ENCODE measurements around the gene ARHGAP8.

ARHGAP8 gene

DNA sequence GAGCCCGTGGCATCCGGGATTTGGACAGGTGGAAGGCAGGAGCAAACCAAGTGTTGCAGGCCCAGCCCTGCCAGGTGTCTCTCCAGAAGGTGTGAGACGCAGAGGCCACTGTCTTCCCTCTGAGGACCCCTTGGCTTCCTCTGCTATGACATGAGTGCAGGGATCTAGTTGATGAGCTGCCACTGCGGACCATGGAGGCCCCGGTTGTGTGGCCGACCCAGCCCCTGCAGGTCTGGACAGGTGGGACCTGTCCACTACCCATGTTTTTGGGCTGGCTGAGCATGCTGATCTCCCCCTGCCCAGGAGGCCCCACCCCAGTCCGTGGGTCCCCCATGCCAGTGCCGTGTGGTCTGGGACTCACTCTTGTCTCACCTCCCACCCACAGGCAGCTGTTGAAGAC is 27.5 kb upstream of the ARHGAP8 start:
- in situ Hi-C loops (cut with MboI; ENCODE audit: low sequenced_read_pairs), result no loop called here

DNA sequence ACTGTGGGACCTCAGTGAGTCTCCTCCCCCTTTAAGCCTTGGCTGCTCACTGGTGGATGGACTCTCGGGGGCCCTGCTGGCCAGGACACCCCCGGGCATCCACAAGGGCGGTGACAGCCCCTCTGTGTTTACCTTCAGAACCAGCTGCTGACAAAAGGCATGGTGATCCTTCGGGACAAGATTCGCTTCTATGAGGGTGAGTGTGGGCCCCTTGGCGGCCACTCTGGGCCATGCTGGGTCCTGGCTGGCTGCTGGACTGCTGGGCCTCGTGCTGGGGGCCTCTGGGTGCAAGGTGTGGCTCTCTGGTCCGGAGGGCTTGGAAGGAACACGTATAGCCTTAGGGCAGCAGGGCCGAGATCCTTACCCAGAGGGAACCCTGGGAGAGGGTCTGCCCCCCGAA is 25.9 kb upstream of the ARHGAP8 start:
- in situ Hi-C loops (cut with MboI; ENCODE audit: low sequenced_read_pairs), result no loop called here

DNA sequence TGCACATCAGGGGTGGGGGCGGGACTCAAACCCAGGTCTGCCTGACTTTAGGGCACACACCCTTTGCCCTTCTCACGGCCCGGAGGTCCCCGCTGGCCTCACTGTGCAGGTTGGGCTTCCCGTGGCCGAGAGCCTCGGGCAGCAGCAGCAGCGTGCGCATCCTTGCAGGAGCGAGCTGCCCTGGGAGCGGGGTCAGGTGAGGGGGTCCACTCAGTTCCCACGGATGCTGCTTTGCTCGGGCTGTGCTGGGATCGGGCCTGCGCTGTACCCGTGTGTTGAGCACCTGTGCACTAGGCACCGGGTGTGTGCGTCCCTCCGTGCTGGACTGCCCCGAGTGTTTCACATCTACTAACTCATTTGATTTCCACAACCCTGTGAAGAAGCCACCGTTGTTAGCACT is 25.2 kb upstream of the ARHGAP8 start:
- in situ Hi-C loops (cut with MboI; ENCODE audit: low sequenced_read_pairs), result no loop called here

DNA sequence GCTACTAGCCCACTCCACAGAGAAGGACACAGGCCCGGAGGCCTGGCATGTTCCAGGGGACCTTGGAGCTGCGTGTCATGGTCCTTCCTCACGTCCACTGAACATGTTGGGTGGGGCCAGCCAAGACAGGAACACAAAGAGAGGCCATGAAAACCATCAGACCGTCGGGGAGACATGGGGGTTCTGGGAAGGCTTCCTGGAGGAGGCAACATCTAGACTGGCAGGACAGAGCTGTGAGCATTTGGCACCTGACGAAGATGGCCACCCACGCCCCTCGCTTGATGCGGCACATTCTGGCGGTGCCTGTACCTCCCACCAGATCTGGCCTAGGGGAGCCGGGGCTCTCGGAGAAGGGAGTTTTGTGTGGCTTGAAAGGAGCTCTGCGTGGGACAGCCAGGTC is 24.7 kb upstream of the ARHGAP8 start:
- in situ Hi-C loops (cut with MboI; ENCODE audit: low sequenced_read_pairs), result no loop called here

DNA sequence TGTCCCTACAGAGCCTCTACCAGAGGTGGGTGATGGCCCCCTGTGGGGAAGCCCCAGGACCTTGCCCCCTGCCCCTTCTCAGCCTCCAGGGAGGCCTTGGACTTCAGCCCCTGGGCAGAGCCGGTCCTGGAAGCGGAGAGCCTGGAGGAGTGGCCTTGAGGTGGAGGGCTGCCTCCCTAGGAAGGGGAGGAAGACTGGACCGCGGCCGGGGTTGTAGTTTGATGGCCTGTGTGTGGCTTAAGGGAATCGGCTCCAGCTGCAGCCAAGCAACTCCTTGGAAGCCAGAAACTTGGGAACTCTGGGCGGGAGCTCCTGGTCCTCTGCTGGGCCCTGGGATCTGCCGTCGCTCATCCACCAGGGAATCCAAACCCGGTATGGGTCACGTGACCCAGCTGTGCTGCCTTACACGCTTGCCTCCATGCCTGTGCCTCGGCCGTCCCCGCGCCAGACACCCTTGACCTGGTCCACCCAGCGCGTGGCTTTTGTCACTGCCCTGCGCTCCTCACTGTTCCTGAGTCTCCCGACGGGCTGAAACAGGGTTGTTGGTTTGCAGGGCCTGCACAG is 23.5 kb upstream of the ARHGAP8 start:
- in situ Hi-C loops (cut with MboI; ENCODE audit: low sequenced_read_pairs), result no loop called here

DNA sequence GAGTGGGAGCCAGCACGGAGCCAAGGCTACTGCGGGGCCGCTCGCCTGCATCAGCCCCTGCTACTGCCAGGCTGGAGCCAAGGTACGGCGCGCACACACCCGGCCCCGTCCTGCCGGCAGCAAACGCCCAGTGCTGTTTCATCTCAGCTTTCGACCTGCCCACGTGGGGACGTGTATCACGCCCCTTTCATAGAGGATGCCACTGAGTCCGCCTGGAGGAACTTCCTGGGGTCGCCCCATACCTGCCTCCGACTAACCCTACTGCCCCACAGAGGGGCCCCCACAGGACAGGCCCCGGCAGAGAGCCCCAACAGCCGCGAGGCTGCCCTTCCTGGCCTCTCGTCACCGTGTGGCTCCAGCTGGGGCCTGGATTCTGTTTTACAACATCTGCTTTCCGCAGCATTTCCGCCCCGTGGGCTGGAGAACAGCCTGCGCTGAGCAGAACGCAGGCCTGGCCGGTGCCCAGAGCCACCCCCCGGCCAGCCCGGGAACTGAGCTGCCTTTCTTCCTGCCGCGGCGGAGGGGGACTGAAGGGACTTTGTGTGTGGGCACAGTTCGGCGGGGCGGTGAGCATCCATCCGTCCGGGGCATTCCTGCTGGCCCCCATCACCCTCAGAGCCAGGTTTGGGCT is 22.9 kb upstream of the ARHGAP8 start:
- in situ Hi-C loops (cut with MboI; ENCODE audit: low sequenced_read_pairs), result no loop called here

DNA sequence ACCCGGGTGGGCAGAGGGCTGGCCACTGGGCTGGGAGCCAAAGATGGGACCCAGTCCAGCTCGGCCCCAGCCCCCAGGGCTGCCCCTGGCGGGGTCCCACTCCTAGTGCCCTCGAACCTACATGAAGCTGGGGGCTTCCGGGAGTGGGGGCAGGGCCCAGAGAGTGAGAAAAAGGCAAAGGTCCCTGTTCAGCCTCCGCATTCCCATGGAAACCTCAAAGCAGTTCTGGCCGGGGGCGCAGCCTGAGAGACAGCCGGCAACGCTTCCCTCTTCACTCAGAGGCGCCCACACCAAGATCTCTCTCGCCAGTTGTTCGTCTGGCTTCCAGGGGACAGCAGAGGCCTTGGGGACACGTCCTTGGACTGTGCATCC is 22.4 kb upstream of the ARHGAP8 start:
- in situ Hi-C loops (cut with MboI; ENCODE audit: low sequenced_read_pairs), result no loop called here

DNA sequence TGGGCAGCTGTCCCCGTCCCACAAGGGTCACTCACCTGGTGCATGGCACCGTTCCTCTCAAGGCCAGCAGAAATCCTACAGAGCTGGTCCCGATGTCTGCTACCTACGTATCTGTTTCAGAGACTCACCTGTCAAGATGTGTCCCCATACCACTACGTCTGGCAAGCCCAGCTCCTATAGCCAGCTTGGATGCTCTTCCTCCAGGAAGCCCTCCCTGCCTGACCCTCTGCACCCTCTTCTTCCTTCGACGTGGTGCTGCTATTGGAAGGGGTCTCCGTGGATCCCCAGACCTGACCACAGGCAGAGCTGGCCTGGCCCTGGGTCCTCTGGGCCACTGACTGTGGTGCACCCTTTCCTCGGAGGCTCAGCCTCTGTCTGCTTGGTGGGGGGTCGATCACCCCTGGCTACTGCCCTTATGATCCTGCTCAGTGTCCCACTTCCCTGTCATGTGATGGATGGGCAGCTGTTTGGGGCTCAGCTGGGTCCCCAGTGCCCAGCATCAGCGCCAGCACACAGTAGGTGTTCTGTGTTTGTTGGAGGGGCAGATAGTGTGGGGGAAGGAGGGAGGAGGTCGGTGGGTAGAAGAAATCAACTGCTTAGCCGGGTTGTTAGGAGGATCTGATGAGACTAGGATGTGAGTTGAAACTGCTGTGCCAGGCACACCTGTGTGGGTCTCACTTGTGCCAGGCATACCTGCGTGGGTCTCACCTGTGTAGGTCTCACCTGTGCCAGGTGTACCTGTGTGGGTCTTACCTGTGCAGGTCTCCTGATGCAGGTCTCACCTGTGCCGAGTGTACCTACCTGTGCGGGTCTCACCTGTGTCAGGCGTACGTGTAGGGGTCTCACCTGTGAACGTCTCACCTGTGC is 21.7 kb upstream of the ARHGAP8 start:
- in situ Hi-C loops (cut with MboI; ENCODE audit: low sequenced_read_pairs), result no loop called here

DNA sequence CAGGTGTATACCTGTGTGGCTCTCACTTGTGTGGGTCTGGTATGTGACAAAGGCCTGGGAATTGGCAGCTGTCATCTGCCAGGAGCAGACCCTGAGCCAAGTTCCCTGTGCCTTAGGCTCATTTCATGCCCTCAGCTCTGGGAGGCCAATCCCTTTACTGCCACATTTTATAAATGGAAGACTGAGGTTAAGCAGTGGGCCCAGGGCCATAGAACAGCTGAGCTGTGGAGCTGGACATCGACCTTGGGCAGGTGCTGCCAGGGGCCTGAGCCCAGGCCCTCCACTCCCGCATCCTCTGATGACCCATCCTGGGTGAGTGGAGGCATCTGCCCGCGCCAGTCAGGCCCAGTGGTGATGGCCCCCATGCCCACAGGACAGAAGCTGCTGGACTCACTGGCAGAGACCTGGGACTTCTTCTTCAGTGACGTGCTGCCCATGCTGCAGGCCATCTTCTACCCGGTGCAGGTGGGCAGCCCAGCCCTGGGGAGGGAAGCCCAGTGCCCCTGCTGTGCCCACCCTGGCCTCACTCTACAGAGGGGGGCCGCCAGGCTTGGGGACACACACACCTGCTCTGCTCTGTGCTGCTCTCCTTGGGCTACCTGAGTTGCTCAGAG is 20.9 kb upstream of the ARHGAP8 start:
- in situ Hi-C loops (cut with MboI; ENCODE audit: low sequenced_read_pairs), result no loop called here

DNA sequence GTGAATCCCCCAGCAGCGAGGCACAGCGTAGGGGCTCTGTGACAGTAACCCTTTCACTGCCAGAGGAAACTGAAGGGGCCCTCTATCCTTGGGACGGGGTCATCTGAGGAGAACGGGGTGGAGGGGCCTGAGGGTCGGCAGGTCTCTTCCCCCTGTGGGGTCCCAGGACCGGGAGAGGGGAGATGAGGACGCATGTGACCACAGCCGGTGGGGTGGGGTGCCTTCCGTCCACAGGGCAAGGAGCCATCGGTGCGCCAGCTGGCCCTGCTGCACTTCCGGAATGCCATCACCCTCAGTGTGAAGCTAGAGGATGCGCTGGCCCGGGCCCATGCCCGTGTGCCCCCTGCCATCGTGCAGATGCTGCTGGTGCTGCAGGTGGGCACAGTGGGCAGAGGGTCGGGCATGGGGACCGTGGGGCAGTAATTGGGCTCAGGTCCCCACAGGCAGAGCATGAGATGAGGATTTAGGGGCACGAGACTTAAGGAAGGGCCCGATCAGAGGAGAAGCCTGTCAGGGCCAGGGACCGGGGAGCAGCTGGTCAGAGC is 20.3 kb upstream of the ARHGAP8 start:
- in situ Hi-C loops (cut with MboI; ENCODE audit: low sequenced_read_pairs), result no loop called here

DNA sequence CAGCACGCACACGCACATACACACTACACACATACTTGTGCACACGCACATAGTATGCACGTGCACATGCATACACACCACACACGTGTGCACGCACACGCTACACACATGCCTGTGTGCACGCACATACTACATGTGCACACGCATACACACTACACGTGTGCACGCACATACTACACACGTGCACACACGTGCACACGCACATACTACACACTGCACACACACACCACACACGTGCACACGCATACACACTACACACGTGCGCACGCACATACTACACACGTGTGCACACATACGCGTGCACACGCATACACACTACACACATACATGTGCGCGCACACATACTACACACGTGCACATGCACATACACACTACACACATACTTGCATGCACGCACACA is 19.7 kb upstream of the ARHGAP8 start:
- in situ Hi-C loops (cut with MboI; ENCODE audit: low sequenced_read_pairs), result no loop called here

DNA sequence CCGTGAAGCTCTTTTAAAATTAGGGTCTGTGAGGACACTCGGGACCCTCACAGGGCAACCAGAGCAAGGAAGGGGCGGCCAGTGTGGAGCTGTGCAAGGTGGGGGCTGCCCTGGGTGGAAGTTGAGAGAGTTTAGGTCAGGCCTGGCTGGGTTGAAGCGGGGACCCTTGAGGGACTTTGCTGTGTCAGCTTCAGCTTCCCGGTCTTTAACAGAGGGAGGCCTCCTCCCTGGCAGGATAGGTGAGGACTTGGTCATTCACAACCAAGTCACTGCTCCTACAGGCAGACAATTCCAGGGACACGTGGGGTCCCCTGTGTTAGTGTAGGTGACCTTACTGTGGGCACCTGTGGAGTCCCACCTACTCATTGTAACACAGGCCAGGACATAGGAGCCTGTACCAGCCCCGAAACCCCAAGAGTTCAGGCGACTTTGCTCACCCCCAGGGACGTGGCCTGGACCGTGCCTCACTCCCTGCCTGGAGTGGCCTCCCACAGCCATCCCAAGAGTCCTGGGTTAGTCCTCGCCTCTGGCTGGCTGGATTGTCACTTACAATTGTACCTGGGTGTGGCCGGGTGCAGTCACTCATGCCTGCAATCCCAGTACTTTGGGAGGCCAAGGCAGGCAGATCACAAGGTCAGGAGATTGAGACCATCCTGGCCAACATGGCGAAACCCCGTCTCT is 18.8 kb upstream of the ARHGAP8 start:
- in situ Hi-C loops (cut with MboI; ENCODE audit: low sequenced_read_pairs), result no loop called here

DNA sequence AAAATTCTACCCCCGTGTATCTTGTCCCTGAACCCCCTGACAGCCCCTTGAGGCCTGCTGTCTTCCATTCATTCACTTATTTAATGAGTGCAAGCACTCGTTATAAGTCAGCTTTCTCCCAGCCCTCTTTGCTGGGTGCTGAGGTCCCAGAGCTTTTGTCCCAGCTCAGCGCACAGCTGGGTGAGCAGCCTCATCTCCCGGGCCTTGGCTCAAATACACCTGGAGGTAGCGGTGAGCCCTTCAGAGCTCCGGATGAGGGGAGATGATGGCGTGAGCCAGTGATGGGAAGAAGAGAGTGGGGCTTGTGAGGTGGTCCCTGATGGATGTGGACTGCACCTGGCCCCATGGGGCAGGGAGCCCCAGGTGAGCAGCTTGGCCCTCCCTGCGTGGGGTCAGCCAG is 18.1 kb upstream of the ARHGAP8 start:
- in situ Hi-C loops (cut with MboI; ENCODE audit: low sequenced_read_pairs), result no loop called here

DNA sequence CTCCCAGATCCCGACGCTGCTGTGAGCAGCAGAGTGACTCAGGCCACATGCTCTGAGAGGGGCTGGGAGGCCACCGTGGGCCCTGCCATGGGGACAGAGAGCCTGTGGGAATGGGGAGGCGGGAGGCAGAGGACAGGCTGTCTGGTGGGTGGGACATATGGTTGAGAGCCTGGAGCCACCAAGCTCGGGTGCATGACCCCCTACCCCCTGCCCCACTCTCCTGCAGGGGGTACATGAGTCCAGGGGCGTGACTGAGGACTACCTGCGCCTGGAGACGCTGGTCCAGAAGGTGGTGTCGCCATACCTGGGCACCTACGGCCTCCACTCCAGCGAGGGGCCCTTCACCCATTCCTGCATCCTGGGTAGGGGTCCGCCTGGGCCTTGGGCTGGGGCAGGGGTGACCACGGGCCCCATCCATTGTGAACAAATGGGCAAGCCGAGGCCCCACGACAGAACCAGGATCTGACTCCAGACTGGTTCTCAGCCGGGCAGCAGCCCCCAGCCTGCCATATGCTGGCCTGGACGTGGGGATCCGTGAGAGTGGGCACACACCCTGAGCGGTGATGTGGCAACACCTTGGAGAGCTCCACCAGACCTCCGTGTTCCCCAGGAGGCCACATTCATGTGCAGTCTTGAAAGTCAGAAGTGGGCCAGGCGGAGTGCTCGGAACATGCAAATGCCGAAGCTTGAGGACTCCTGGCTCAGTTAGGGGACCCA is 17.4 kb upstream of the ARHGAP8 start:
- in situ Hi-C loops (cut with MboI; ENCODE audit: low sequenced_read_pairs), result no loop called here

DNA sequence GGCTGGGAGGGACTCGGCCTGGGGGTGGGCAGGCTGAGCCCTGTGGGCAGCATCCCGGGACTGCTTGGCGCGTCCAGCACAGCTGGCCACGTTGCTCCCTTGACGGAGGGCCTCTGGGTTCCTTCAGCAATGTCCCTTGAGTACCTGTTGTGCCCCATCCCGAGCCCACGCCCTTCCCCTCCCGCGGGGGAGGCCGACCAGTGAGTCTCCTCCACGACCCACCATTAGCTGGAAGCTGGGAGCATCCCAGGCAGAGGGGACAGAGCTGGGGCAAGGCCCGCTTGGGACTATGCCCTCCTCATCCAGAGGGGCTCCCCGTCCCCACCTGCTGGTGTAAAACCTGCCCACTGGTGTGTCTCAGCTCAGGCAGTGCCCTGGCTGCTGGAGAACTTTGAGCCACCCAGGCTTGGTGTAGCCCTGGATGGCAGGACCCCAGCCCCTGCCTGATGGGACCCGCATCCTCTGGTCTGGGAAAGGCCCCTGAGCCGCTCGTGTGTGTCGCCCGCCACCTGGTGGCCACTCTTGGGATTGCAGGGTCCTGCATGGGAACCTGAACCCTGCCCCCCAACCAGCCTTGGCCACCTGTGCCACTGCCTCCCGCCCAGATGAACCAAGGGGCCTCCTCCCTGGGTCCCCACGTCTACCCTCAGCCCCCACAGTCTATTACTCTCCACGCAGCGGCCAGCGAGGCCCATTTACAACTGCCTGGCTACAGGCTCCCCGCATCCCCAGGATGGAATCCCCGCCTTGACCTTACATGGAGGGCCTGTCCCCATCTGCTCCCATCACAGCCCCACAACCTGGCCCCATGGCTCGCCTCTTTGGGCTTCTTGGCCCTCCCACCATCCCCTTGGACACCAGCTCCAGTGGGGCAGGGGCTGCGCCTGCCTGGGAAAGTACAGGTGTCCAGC is 16.6 kb upstream of the ARHGAP8 start:
- in situ Hi-C loops (cut with MboI; ENCODE audit: low sequenced_read_pairs), result no loop called here

DNA sequence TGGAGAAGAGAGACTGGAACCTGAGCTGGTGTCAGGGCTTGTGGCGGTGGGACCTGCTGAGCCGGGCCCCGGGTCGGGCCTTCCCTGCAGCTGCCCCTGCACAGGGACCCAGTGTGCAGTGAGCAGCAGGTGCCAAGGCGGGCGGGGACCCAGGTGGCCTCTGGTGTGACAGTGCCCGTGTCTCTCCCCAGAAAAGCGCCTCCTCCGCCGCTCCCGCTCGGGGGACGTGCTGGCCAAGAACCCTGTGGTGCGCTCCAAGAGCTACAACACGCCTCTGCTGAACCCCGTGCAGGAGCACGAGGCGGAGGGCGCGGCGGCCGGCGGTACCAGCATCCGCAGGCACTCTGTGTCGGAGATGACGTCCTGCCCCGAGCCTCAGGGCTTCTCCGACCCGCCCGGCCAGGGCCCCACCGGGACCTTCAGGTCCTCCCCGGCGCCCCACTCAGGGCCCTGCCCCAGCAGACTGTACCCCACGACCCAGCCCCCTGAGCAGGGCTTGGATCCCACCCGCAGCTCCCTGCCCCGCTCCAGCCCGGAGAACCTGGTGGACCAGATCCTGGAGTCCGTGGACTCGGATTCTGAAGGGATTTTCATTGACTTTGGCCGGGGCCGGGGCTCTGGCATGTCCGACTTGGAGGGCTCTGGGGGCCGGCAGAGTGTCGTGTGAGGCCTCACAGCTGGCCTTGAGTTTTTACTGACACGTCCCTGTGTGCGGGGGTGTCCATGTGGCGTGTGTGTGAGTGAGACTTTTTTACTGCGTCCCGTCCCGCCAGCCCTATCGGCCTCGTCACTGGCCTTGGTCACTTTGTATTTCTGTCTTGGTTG is 15.6 kb upstream of the ARHGAP8 start:
- in situ Hi-C loops (cut with MboI; ENCODE audit: low sequenced_read_pairs), result no loop called here

DNA sequence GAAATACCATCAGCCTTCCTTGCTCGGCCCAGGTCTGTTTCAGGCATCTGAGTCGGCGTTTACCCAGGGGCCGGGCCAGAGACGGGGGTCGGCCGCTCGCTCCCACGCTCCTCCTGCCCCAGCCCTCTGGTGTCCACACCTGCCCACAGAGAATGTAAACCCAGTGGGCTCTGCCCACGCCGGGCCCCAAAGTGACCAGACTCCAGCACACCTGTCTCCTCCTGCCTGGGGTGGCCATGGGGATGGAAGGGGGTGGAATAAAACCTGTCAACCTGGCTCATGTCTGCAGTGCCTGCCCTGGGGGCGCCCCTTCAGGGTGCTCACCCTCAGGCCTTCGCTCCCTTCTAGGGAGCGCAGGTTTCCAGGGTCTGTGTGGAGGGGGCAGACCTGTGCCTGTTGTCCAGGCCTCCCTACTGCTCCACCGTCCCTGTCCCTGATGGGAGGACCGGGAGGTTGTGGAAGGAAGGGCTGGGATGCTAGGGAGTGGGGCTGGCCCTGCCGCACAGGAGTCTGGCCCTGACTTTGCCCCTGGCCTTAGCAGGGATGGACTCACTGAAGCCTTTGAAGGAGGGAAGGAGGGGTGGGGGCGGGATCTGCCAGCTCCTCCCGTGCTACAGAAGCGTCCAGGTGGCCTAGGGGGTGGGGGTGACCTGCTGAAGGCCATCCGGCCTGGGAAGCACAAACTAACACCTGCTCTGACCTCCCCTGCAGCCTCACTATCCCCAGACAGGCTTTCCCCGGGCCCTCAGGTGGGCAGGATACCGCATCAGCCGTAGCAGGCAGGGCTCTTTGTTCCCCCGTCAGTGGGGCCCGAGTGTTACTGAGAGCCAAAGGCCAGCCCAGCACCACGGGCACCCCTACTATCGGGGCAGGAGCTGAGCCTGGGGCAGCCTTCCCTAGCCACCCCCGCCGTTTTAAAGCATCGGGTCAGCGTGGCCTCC is 14.7 kb upstream of the ARHGAP8 start:
- in situ Hi-C loops (cut with MboI; ENCODE audit: low sequenced_read_pairs), result no loop called here
